Cardiac fibroblast (primary cell): ENCODE measurements around the gene ERP27.

Experiments used
- DNase-seq, 2 donors: peaks; one replicate each; pipeline versions ENCODE4 v3.0.0 to v3.0.0-alpha.2; 2010; ENCODE audit warnings: low read depth in 2 of 2
- H3K4me3 ChIP-seq, 2 donors: replicated peaks in 1 of 2; 1 replicate in 1 of 2; 2 replicates in 1 of 2; pipeline ENCODE4 v1.5.1; 2011; ENCODE audit warnings: low read depth in 2 of 2, low read length in 2 of 2, mild to moderate bottlenecking in 2 of 2, moderate library complexity in 1 of 2
- TF ChIP-seq, protein P1 (sequence below): IDR thresholded peaks from one replicate; pipeline ENCODE4 v1.5.1; 2011; ENCODE audit warnings: low read depth, mild to moderate bottlenecking, low read length, inconsistent platforms

ERP27 gene

DNA sequence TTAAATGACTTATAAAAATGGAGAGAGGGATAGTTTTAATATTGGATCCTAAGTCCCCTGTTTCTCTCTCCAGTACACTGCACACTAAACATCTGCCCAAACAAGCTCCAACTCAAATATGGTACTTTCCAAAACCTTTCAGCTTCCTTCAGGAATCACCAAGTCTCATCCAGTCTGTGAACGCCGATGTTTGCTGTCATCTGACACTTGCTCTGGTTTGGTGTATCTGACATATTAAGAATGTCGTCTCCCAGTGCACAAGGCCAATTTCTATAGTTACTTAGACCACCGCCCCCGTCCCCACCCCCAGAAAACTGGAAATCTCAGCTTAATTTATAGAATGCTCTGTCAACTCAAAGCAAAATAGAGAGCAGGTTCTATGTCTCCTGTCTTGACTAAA is 47.6 kb downstream of the ERP27 start:
- TF ChIP-seq, protein P1, sequence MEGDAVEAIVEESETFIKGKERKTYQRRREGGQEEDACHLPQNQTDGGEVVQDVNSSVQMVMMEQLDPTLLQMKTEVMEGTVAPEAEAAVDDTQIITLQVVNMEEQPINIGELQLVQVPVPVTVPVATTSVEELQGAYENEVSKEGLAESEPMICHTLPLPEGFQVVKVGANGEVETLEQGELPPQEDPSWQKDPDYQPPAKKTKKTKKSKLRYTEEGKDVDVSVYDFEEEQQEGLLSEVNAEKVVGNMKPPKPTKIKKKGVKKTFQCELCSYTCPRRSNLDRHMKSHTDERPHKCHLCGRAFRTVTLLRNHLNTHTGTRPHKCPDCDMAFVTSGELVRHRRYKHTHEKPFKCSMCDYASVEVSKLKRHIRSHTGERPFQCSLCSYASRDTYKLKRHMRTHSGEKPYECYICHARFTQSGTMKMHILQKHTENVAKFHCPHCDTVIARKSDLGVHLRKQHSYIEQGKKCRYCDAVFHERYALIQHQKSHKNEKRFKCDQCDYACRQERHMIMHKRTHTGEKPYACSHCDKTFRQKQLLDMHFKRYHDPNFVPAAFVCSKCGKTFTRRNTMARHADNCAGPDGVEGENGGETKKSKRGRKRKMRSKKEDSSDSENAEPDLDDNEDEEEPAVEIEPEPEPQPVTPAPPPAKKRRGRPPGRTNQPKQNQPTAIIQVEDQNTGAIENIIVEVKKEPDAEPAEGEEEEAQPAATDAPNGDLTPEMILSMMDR, result no peak
- no peak for DNase-seq
- no peak overlapping the region for H3K4me3 ChIP-seq

DNA sequence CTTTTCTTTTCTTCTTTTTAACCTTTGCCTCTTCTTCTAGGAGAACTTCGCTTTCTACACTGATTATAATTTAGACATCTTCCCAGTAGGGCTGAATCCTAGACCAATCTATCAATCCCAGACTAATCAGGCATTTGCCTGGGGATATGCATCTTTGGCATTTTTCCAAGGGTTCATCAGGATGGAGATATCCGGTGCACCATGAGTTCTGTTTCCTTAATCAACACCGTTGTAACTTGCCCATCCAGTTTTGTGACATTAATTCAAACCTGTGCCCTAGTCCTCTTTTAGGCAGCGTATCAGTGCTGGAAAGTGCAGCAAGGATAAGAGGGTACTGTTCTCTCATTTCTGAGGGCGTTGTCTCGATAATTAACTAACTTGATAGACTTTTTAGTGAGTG is 52.1 kb downstream of the ERP27 start:
- TF ChIP-seq, protein P1, result no peak
- DNase-seq, result no peak
- H3K4me3 ChIP-seq, result no peak overlapping the region

DNA sequence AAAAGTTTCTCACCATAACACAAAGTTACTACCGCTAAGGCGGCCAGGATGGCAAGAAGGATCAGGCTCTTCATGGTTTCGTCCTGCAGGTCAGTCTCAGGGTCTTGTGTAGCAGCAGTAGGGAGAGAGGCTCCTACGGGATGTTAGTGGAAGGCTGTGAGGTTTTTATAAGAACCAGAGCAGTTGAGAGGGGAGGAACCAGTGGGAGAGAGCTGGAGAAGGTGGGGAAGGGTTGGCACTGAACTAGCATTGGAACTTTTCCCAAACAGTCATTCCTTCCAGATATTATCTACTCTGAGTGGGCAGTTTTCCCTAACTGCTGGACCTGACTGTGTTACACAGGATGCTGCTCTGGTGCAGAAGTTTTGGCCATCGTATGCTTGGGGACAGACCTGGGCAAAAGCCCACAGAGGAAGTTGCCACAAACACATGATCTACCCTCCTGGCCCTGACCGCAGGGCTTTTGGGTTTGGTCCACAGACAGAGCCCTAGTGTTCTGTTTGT is 52.6 kb downstream of the ERP27 start, which contains the start of gene MGP:
Gene MGP, minus strand, starts transcription at position 137 of the 504 bp plus-strand sequence. Its CDS starts 63 bp downstream, at position 74.
- TF ChIP-seq, protein P1, result no peak
- DNase-seq, result peak; percentile 51 to 99

DNA sequence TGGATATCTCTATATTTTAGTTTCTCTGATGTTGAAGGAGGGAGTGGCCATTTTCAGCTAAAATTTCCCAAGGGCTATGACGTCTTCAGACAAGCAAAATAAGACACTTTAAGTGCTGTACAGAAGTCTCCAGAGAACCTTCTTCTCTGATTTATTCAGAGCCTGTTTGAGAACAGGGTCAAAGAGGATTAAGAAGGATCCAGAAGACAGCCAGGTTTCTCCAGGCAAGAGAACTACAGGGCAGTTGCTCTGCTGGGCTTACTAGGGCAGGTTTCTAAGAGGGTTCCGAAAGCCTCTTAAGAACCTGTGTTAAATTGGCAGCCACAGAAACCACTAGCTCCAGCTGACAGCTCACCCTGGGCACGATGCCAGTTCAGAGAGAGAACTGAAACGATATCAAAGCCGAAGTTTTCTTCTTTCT is 53.9 kb downstream of the ERP27 start:
- peak overlapping the region; percentile 28 to 59 for H3K4me3 ChIP-seq
- TF ChIP-seq, protein P1, result no peak
- peak; percentile 89 to 90 for DNase-seq

More for the DNA sequence above, 52.6 kb downstream of the ERP27 start, which contains the start of gene MGP:
- H3K4me3 ChIP-seq, result peak within 1 kb of the TSS; percentile 28 to 59

GRCh38 chr12:14883686-14884085 is 54.7 kb downstream of the ERP27 start:
- H3K4me3 ChIP-seq, result peak overlapping the region in 1 of 2 donors; percentile 59
- TF ChIP-seq, protein P1, result no peak
- DNase-seq, result no peak

DNA sequence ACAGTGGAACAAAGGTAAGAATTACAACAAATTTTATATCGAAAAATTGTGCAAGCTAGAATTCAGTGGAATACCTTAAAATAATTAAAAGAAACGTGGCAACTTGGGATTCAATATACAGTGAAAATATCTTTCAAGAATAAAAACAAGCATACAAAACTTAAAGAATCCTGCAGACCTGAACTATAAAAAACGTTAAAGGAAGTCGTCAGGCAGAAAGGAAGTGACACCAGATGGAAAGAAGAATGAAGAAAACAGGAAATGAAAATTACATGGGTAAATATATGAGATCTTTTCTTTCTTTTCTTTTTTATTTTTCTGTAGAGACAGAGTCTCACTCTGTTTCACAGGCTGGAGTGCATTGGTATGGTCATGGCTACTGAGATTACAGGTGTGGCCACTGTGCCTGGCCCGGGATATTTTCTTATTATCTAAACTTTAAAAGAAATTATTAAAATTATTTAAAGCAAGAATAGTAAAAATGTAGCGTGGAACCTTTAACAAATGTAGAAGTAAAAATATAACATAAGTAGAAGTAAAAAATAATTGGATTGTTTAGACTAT is 57.4 kb downstream of the ERP27 start:
- no peak overlapping the region for H3K4me3 ChIP-seq
- TF ChIP-seq, protein P1, result no peak
- peak in 1 of 2 donors; percentile 29 for DNase-seq
